K562 (cell line): Measurements from ENCODE around the gene TAF8. TPM values are rescaled to one million over a fixed set of nuclear protein-coding genes. Genes with fewer than 3 reads are reported as not detected.

Experiments used
- CHD7 ChIP-seq: fragments of 200-600 bp; sonication (generic); IDR thresholded peaks from one replicate; pipeline ENCODE4 v1.6.1; 2012; ENCODE audit warnings: mild to moderate bottlenecking, low read depth, low read length, inconsistent platforms
- NCOR1 ChIP-seq: fragments of 450-650 bp; IDR thresholded peaks from 2 replicates; pipeline ENCODE4 v1.6.1; 2016; ENCODE audit warnings: mild to moderate bottlenecking, moderate library complexity
- NR2F6 ChIP-seq: fragments of 450-650 bp; formaldehyde crosslinking; IDR thresholded peaks from 2 replicates; pipeline ENCODE4 v1.4.0; 2020; ENCODE audit warnings: mild to moderate bottlenecking
- POLR2AphosphoS5 ChIP-seq: IDR thresholded peaks from 2 replicates; pipeline ENCODE4 v1.6.1; 2011; ENCODE audit warnings: mild to moderate bottlenecking, low read depth, low read length, moderate library complexity; ENCODE audit not compliant: control insufficient read depth, insufficient read depth
- SMAD4 ChIP-seq: fragments of 250-450 bp; sonication (Bioruptor Pico); conservative IDR thresholded peaks from 2 replicates; pipeline ENCODE4 v1.8.0; 2021; ENCODE audit warnings: inconsistent platforms, mild to moderate bottlenecking, moderate library complexity
- ZBTB43 ChIP-seq: sonication (generic); formaldehyde crosslinking; IDR thresholded peaks from 2 replicates; pipeline ENCODE4 v1.8.0; 2023; ENCODE audit warnings: mild to moderate bottlenecking, missing genetic modification reagents
- ZFP91 ChIP-seq: sonication (generic); formaldehyde crosslinking; IDR thresholded peaks from 2 replicates; pipeline ENCODE4 v1.8.0; 2022; ENCODE audit warnings: mild to moderate bottlenecking, missing genetic modification reagents
- ZFX ChIP-seq: sonication (generic); formaldehyde crosslinking; IDR thresholded peaks from 2 replicates; pipeline ENCODE4 v1.8.0; 2022; ENCODE audit warnings: mild to moderate bottlenecking, missing genetic modification reagents, moderate library complexity
- ZNF12 ChIP-seq: sonication (generic); formaldehyde crosslinking; IDR thresholded peaks from 2 replicates; pipeline ENCODE4 v1.4.0; 2020; ENCODE audit warnings: mild to moderate bottlenecking, missing genetic modification reagents
- ZNF224 ChIP-seq: sonication (generic); formaldehyde crosslinking; IDR thresholded peaks from 2 replicates; pipeline ENCODE4 v1.8.0; 2022; ENCODE audit warnings: mild to moderate bottlenecking, missing genetic modification reagents
- ZNF780A ChIP-seq: fragments of 250-450 bp; sonication (Bioruptor Pico); IDR thresholded peaks from 2 replicates; pipeline ENCODE4 v1.5.0; 2021; ENCODE audit warnings: mild to moderate bottlenecking
- polyA plus RNA-seq, 8 experiments: library from polyadenylated mRNA; depleted of rRNA in 4 of 8; stranded (reverse) in 5 of 8; unstranded in 3 of 8; fragments of >200 nt; fragmentation: Nextera tagmentation in 2 of 8; fragmentation: Illumina TruSeq in 1 of 8; extraction: Ambion mirVana in 2 of 8; extraction: Trizol in 1 of 8; gene quantifications; 2 replicates each; pipeline versions ENCODE4 v1.2.1 to v1.2.3, GENCODE V29; 2011 to 2014; ENCODE audit warnings: inconsistent platforms in 1 of 8, missing spikeins in 1 of 8
- total RNA-seq, 7 experiments: library from RNA; depleted of rRNA in 6 of 7; stranded (reverse); fragments of >200 nt in 6 of 7; fragmentation: Illumina TruSeq in 2 of 7; extraction: Trizol in 2 of 7; gene quantifications; 2 replicates each; pipeline versions ENCODE4 v1.2.1 to v1.2.3, GENCODE V29; 2011 to 2021; ENCODE audit warnings: low replicate concordance in 1 of 7

The TAF8 gene
- total and polyA plus RNA-seq, 9 of the 15 experiments (the other 6 are each of a cell fraction or from before 2014, with no cell fraction given), result 29.4 to 84.0 (median 52.6) TPM

- TF ChIP-seq CHD7 (no peak), NR2F6 (CRISPR knock-in tag) (no peak), ZFX (peak; percentile 76), ZFP91 (peak; percentile 58), ZNF12 (no peak), ZNF780A (CRISPR knock-in tag) (no peak), NCOR1 (peak; percentile 35; the same call in 1 of the 2 replicates), POLR2AphosphoS5 (no peak), ZBTB43 (CRISPR knock-in tag) (no peak), SMAD4 (peak; percentile 61; the same call in 1 of the 2 replicates), ZNF224 (CRISPR knock-in tag) (no peak)
Measured at GRCh38 chr6:42010185-42010891, 40.0 kb upstream of the TAF8 start (continued).
